Breast epithelium (tissue), 4 donors: ENCODE measurements around the gene DCLK1. TPM values are rescaled to one million over a fixed set of nuclear protein-coding genes. Genes with fewer than 3 reads are reported as not detected.

ENCODE experiments used
- DNase-seq, 2 donors: peaks; one replicate each; pipeline ENCODE4 v3.0.0-alpha.2; 2019; ENCODE audit warnings: low spot score in 2 of 2
- H3K27ac ChIP-seq, 2 donors: fragments of 200-600 bp; sonication (generic) in 1 of 2; one replicate each; pipeline ENCODE4 v1.5.1; 2016 to 2019; ENCODE audit warnings: mild to moderate bottlenecking in 1 of 2
- H3K27me3 ChIP-seq, 2 donors: fragments of 200-600 bp; sonication (generic) in 1 of 2; one replicate each; pipeline versions ENCODE4 v1.5.1 to v1.6.0; 2017 to 2019; ENCODE audit warnings: control low read depth in 1 of 2, mild to moderate bottlenecking in 1 of 2
- H3K36me3 ChIP-seq: fragments of 200-600 bp; one replicate; pipeline ENCODE4 v1.5.1; 2019
- H3K4me1 ChIP-seq, 2 donors: fragments of 200-600 bp; sonication (generic); one replicate each; pipeline ENCODE4 v1.5.1; 2016 to 2019; ENCODE audit warnings: control low read depth in 1 of 2
- H3K4me3 ChIP-seq, 3 donors: fragments of 200-600 bp; sonication (generic); 1 replicate in 2 of 3; 2 replicates in 1 of 3; pipeline ENCODE4 v1.5.1; 2016 to 2019; ENCODE audit warnings: mild to moderate bottlenecking in 3 of 3, moderate library complexity in 2 of 3
- H3K9me3 ChIP-seq, 2 donors: fragments of 200-600 bp; sonication (generic) in 1 of 2; one replicate each; pipeline ENCODE4 v1.5.1; 2016 to 2019; ENCODE audit warnings: control low read depth in 1 of 2
- CTCF ChIP-seq, 3 donors: fragments of 450-650 bp; IDR thresholded peaks; one replicate each; pipeline ENCODE4 v1.5.1; 2016 to 2017; ENCODE audit warnings: antibody characterized with exemption in 3 of 3, mild to moderate bottlenecking in 3 of 3, moderate library complexity in 3 of 3
- POLR2A ChIP-seq: fragments of 450-650 bp; IDR thresholded peaks from one replicate; pipeline ENCODE4 v1.6.1; 2016; ENCODE audit warnings: antibody characterized with exemption, mild to moderate bottlenecking, moderate library complexity
- POLR2AphosphoS5 ChIP-seq, 3 donors: sonication (generic); formaldehyde crosslinking; IDR thresholded peaks; one replicate each; pipeline ENCODE4 v1.6.1; 2017; ENCODE audit warnings: antibody characterized with exemption in 3 of 3
- intact Hi-C: fragments of 100-400 bp; cut with DNase I; formaldehyde crosslinking; loops from one replicate; pipeline ENCODE4 v1.15.1; 2023; ENCODE audit warnings: low total_unique reads
- total RNA-seq, 3 donors: library from RNA; depleted of rRNA; stranded (reverse); fragments of >200 nt; gene quantifications; one replicate each; pipeline ENCODE4 v1.1.0, GENCODE V29; 2016

DCLK1 gene
- total RNA-seq, 3 donors from 2014 or later = 21.2 to 158 (median 28.2) TPM

- Histone ChIP-seq H3K4me3 (no peak overlapping the region), H3K36me3 (no peaks in the 10 kb centered on the region), H3K27ac (no peak overlapping the region), H3K27me3 (no peaks in the 10 kb centered on the region), H3K9me3 (no peaks in the 10 kb centered on the region), H3K4me1 (no peaks in the 10 kb centered on the region)
- DNase-seq = no peak
- intact Hi-C loops = no loop called here
- TF ChIP-seq POLR2AphosphoS5 (IDR thresholded peaks at IDR 0.05) (no peak), CTCF (IDR thresholded peaks at IDR 0.05) (no peak), POLR2A (no peak)
Observed at GRCh38 chr13:35912841-35913240, 218.3 kb downstream of the DCLK1 start.

- Histone ChIP-seq H3K27me3 (no peaks in the 10 kb centered on the region), H3K27ac (no peak overlapping the region), H3K36me3 (no peaks in the 10 kb centered on the region), H3K9me3 (no peaks in the 10 kb centered on the region), H3K4me1 (no peaks in the 10 kb centered on the region), H3K4me3 (no peak overlapping the region)
- intact Hi-C loops = no loop called here
- TF ChIP-seq CTCF (IDR thresholded peaks at IDR 0.05) (no peak), POLR2A (no peak), POLR2AphosphoS5 (IDR thresholded peaks at IDR 0.05) (no peak)
- no peak for DNase-seq
Observed at GRCh38 chr13:35909837-35910540, 221.2 kb downstream of the DCLK1 start.

- Histone ChIP-seq H3K27me3 (no peaks in the 10 kb centered on the region), H3K4me3 (no peak overlapping the region), H3K4me1 (no peaks in the 10 kb centered on the region), H3K36me3 (no peaks in the 10 kb centered on the region), H3K9me3 (no peaks in the 10 kb centered on the region), H3K27ac (no peak overlapping the region)
- TF ChIP-seq POLR2A = no peak
- no peak for TF ChIP-seq CTCF (IDR thresholded peaks at IDR 0.05)
- TF ChIP-seq POLR2AphosphoS5 (IDR thresholded peaks at IDR 0.05) = no peak
- DNase-seq = no peak
- intact Hi-C loops = no loop called here
Observed at GRCh38 chr13:35909091-35909490, 222.1 kb downstream of the DCLK1 start.

GRCh38 chr13:35908226-35908625 lies 223.0 kb downstream of the DCLK1 start:
- Histone ChIP-seq H3K27me3 (no peaks in the 10 kb centered on the region), H3K4me3 (no peak overlapping the region), H3K9me3 (no peaks in the 10 kb centered on the region), H3K27ac (no peak overlapping the region), H3K36me3 (no peaks in the 10 kb centered on the region), H3K4me1 (no peaks in the 10 kb centered on the region)
- no peak for TF ChIP-seq POLR2A
- no peak for TF ChIP-seq CTCF (IDR thresholded peaks at IDR 0.05)
- no peak for TF ChIP-seq POLR2AphosphoS5 (IDR thresholded peaks at IDR 0.05)
- no peak for DNase-seq
- intact Hi-C loops = no loop called here

- no peaks in the 10 kb centered on the region for H3K36me3 ChIP-seq
- H3K27me3 ChIP-seq = no peaks in the 10 kb centered on the region
- no peak overlapping the region for H3K4me3 ChIP-seq
- intact Hi-C loops = no loop called here
- H3K27ac ChIP-seq = no peak overlapping the region
- TF ChIP-seq POLR2AphosphoS5 (IDR thresholded peaks at IDR 0.05) = no peak
- no peak for TF ChIP-seq CTCF (IDR thresholded peaks at IDR 0.05)
- no peak for TF ChIP-seq POLR2A
- no peak for DNase-seq
- no peaks in the 10 kb centered on the region for H3K9me3 ChIP-seq
- no peaks in the 10 kb centered on the region for H3K4me1 ChIP-seq
Observed at GRCh38 chr13:35906636-35907035, 224.5 kb downstream of the DCLK1 start.
